NCI-H1105 (cell line): Measurements from ENCODE around the gene RBM20.
"Not testable (repeated sequence)": the region's sequence is repeated elsewhere in the genome, so short reads cannot be mapped to it uniquely, and the experiment has no call there.

Experiments
- DNase-seq: peaks from one replicate; lab custom pipeline; 2025; lab: John Stamatoyannopoulos, UW

RBM20 gene

DNA sequence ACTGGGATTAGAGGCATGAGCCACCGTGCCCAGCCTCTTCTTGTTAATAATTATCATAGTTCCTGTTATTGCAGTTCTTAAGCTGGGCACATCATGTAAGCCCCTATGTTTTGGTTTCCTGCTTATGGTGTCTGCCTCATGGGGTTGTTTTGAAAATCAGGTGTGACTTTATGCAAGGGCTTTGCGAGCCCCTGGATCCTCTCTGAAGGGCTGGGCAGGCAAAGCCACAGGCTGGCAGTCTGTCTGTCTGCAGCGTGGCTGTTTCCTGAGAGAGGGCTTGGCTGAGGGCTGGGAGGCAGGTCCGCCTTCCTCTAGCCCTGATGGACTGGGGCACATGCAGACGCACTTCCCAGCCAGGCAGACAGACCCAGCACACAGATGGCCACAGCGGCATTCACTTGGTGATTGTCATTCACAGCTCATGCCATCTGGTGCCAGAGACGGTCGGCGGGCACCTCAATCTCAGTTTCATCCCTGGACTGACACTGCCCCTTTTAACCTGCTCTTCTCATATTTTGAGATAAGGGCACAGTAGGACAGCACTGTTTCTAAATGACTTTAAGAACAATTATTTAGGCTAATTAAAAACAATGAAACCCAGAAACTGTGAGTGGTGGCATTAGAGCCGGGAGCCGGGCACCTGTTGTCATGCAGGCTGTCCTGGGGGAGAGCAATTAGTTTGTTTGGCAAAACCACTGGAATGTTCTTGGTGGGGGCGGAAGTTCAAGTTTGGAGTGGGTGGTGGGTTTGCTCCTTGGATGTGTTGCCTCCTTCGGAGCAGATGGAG, 35.5 kb downstream of the RBM20 start:
- no peak for DNase-seq

DNA sequence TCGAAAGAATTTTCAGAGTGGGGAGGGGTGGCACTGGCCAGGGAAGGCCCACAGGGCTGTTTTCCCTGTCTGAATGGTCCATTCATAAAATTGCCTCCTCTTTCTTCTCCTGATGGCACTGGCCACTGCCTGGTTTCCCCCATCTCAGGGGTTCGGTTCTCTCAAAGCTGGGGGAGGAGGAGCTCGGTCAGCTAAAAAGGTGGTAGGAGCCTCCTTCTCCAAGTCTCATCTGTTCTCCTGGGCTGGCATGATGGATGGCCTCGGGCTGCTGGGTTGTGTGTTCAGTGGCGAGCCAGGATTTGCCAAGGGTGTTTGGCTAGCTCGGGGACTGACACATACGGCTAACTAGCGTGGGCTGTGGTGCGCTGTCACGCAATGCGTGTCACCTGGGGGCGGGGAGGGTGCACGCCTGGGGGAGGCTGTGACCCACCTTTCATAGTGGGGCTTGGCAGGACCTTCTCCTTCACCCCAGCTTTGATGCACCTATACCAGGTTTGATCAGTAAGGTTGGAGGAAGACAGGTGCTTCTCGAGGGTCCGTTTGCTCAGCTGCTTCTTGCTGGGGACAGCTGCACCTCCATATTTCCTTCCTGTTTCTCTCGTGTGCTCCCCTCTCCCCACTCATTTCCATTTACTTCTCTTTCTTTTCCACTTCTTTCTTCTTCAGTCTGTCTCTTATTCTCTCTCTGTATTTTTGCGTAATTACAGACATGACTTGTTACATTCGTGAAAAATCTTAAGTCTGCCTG, 36.3 kb downstream of the RBM20 start:
- no peak for DNase-seq

DNA sequence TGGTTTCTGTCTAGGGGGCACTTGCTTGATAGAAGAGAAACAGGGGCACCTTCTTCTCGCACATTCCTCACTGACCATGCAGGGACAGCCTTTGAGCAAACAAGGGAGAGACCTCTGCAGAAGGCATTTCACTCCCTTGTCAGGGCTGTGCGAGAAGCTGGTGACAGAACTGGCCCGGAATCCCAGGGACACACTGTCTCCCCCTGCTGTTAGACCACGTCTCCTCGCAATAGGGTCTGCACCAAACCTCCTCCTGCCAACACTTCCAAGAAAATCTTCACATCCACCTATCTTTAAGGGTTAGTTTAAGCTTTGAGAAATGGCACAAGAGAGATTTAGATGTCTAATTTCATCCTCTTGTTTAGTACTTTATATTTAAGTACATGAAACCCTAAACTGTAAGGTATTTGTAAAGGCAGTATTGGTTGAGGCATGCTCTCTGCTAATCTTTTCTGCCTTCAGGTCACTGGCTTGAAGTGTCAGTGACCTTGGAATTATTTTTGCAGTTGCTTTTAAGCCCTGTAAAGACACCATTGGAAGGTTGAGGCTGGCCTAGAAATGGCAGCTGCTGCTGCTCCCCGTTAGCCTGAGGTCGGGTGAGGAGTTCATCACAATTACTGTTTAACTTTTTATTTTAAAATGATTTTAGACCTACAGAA, 37.0 kb downstream of the RBM20 start:
- no peak for DNase-seq

DNA sequence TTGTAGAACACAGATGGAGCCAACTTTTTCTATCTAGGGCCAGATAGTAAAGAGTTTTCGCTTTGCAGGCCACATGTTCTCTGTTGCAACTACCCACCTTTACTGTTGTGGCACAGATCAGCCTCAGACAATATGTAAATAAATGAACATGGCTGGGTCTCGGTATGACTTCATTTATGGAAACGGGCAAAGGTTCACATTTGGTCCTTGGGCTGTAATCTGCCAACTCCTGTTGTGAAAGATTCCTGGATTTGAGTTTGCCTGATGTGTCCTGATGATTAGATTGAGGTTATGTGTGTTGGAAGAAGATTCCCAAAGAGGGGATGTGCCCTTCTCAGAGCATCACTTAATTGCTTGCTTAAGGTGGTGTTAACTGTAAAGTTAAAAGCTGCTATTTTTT, 38.2 kb downstream of the RBM20 start:
- no peak for DNase-seq

DNA sequence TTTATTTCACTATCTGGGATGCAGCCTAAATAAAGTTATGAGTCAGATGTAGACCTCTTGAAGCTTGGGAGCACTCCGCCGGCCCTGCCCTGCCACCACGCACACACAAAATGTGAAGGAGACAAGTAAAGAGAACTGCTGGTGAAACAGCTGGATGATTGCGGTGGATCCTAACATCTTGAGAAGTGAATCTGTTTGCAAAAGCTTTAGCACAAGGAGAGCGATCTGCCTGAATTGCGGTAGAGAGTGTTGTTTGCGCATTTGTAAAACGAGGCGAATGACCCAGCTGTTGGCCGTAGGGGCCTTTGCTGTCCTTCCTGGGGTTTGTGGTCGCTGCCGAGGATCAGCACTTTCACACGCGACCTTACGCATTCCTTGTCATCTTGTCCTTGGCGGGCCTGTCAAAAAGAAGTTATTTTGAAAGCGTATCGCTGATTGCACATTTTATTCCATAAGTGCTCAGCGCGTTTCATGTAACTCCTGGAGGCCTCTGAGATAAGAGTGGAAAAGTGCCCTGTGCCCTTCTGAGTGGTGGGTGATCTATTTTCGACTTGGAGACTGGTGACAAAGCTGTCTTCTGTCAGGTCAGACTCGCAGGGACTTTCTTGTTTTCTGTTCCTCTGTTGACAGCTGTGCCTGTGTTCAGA, 40.8 kb downstream of the RBM20 start:
- DNase-seq, result no peak

DNA sequence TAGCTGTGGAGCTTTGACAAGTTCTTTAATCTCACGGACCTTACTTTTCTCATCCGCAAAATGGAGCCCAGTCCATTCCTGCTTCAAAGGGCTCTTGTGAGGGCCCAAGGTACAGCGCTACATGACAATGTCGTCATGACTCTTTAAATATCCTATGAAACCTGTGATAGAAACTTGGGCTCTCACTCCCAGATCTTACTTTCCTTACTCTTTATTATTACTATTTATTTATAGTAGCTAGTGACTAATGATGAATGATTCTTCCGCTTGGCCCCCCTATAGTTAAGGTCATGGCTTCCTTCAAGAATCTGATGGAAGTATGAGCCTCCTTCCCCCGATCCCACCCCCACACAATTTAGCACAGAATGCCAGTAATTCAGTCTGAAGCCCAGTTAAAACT, 41.9 kb downstream of the RBM20 start:
- no peak for DNase-seq

DNA sequence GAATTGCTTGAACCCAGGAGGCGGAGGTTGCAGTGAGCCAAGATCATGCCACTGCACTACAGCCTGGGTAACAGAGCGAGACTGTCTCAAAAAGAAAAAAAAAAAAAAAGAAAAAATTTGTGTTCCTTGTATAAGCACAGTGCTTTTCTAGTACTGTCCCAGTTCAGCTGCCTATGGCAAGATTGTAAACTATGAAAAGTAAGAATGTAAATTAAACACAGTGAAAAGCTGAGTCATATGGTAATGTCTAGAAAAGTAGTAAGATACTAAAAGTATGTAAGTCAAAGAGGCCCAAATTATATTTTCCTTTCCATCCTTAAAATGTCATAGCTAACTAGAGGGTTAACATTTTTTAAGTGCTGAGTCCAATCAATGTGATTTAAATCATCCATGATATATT, 42.8 kb downstream of the RBM20 start:
- no peak for DNase-seq

DNA sequence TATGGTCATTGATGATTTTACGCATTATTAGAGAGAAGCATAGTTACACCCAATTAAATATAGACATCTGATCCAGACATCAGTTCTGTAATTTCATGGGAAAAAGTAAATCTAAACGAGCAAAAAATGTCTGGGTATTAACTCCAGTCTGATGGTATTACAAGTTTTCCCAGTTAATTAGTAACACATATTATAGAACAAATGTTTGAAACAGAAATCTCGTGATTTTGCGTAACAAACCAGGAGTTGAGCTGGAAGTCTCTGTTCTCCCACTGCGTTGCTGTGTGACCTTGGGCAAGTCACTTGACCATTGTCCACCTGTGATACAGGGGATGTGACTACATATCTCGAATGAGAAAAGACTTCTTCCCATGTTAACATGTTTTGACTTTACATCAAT, 43.3 kb downstream of the RBM20 start:
- no peak for DNase-seq

DNA sequence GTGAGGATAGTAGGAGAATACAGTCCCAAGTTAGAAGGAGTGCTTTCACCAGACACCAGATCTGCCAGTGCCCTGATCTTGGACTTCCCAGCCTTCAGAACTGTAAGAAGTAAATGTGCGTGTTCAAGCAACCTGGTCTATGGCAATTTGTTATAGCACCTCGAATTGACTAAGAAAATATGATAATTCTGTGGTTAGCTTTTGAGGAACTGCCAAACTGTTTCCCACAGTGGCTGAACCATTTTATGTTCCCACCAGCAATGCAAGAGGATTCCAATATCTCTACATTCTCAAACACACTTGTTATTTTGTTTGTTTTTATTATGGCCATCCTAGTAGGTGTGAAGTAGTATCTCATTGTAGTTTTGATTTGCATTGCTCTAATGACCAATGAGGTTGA, 47.0 kb downstream of the RBM20 start:
- DNase-seq, result no peak

DNA sequence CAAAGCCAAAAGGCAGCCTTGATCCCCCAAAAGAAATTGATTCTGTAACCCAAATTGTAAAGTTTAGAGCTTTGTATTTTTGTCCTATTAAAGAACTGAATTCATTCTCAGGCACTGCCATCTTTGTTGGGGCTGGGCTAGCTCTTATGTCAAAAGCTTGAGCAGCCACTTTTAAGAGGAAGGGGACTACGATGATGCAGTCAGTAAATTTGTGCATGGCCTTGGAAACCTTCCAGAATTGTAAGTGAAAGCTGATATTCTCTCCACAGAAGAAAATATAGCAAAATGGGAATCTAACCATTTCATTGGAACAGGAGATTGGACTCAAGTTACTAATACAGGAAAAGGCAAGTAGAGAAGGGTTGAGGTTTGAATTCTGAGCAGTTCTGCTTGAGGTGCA, 50.1 kb downstream of the RBM20 start:
- no peak for DNase-seq

DNA sequence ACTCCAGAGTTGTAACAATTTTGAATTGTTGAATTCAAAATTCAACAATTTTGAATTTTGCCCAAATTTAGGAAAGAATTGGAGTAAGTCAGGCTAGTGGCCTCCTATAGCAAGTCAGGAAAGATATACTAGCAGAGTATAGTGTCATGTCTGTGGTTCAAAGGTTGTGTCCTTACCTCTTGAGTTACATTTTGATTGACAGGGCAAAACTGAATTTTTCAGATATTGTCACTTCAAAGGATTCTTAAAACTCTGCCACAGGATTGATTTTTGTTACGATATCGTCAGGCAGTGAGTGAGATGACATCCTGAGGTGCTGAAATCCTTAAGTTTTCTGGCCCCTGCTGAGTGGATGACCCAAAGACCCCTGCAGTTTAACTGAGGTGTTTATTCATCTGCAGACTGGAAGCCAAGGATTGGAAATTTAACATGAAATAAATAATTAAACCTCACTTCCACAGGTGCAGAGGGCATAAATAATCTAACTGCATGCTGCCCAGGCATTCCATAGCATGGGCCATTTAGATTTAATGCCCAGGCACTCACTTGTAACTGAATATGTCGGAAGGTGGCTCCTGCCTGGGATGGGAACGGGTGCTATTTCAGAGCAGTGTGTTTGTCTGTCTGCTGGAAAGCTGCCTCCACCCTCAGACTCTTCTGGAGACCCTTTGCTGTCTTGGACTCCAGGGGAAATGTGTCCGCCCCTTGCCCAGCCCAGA, 50.8 kb downstream of the RBM20 start:
- DNase-seq, result no peak

DNA sequence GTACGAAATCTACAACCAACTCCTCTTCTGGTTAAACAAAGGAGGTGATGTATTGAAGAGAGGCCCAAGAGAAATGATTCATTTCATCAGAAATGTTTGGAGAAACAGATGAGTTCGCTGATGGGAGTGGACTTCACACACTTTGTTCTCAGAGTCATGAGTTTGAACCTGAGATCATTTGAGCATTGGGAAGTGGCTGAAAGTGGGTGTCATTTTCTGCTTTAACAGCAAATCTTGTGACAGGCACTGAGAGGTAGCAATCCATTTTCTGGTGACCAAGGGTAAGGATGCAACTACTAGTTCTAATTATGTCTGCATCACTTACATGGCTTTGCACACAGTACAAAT, 51.4 kb downstream of the RBM20 start:
- no peak for DNase-seq

DNA sequence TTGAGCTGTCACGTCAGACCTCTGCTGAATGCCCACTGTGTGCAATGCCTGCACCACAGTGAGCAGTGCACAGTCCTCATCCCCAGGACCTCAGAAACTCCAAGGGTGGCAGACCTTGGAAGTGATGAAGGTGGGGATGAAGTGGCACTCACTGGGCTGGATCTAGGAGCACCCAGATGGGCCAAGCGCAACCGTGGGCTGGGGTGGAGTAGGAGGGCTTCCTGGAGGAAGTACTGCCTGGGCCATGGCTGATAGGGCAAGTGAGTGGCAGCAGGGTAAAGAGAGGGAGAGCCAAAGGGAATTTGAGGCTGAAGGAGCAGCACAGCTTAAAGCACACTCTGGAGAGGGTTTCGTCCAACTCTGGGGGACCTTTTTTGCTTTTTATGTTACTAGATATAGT, 52.3 kb downstream of the RBM20 start:
- no peak for DNase-seq

DNA sequence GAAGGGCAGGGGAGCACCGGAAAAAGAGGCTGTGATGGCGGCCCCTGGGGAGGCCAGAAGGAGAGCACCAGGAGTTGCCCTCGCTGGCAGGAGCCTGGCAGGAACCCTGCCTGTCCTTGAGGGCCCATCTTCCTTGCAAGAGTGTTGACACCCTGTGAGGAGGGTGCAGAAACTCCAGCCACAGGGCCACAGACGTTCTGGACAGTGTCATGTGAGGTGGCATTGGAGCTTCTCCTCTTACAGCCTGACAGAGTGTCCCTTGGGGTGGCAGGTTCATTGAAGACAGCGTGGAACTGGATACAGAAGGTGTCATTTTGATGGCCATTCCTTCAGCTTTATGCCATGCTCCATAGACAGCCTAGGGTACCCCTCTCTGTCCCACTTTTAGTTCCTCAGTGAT, 54.2 kb downstream of the RBM20 start:
- no peak for DNase-seq

DNA sequence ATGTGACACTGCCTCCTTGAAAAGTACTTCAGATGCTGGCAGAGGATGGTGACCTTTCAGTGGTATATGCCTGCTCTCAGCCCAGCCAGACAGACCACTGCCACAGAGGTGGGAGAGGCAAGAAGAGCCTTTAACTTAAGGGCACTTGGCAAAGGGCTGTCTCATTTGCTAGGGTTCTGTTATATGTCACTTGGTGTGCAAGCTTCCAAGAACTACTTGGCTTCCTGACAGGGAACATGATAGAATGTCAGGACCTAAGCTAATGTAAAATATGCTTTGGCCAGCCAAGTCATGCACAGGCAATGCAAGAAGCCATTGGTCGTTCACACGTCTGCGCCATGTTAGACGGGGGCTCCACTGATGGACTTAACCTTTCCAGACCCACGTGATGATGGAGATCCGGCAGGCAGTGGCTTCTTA, 54.7 kb downstream of the RBM20 start:
- DNase-seq, result no peak

DNA sequence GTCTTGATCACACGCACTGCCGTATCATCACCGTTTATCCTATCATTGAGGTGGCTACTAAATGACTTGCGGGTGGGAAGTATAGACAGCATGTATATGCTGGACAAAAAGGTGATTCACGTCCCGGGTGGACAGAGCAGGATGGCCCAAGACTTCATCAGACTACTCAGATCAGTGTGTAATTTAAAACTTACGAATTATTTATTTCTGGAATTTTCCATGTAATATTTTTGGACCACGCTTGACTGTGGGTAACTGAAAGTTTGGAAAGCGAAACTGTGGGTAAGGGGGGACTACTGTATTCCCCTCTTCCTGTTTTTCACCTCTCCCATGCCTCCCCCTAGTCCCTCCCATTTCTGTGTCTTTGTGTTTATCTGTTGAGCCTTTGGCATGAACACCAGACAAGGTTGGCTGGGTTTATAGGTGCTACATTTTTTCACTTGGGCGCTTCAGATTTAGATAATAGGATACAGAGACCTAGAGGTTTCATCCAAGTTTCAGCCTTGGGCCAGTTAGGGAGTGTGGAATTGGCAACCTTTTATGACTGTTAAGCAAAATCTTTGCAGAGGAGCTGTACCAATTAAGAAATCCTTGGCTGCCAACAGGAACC, 55.8 kb downstream of the RBM20 start:
- DNase-seq, result no peak

DNA sequence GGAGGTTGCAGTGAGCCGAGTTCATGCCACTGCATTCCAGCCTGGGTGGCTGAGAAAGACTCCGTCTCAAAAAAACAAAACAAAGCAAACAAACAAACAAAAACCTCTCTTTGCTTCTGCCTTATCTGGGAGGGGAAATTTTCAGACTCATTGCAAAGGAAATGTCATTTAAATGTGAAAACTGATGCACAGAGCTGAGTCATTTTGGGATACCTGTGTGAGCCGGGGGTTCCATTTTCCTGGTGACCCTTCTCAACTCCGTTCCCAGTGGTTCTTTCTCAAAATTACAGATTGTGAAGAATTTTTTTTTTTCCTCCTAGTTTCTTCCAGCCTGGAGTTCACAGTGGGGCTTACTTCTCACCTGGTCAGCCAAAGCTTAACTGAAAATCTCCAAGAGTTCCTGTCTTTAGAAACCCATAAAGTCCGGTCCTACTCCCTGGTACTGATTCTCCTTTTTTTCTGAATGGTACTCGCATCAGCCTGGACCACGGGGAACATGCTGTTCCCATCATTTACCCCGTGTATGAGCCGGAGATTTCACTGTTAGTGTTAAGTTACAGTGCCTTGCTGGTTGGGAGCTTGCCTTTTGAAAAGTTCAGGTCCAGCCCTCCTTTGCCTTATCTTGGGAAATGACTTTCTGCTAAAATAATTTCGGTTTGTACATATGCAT, 56.9 kb downstream of the RBM20 start:
- no peak for DNase-seq

DNA sequence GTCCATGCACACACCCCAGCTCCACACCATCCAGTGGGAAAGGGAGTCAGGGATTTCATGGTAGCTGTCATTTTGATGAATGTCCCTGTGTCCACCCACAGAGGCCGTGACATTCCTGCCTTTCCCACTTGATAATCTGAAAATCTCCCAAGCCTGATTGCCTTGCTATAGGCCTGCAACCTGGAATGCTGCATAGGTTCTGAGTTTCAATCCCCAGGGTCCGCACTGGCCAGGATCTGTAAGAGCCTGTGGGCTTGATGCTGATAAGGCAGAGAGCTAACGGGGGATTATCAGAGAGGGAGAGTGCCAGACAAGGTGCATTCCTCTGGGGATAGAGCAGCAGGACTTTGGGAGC, 57.5 kb downstream of the RBM20 start:
- no peak for DNase-seq

DNA sequence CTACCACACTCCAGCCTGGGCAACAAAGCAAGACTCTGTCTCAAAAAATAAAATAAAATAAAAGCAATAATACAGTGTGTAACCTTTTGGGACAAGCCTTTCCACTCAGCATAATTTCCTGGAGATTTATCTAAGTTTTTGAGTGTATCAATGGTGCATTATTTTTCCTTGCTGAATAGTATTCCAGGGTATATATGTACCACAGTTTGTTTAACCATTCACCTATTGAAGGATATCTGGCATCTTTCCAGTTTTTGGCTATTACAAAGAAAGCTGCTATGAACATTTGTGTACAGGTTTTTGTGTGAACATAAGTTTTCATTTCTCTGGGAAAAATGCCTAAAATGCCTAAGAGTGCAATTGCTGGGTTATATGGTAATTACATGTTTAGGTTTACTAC, 59.9 kb downstream of the RBM20 start:
- DNase-seq, result no peak

DNA sequence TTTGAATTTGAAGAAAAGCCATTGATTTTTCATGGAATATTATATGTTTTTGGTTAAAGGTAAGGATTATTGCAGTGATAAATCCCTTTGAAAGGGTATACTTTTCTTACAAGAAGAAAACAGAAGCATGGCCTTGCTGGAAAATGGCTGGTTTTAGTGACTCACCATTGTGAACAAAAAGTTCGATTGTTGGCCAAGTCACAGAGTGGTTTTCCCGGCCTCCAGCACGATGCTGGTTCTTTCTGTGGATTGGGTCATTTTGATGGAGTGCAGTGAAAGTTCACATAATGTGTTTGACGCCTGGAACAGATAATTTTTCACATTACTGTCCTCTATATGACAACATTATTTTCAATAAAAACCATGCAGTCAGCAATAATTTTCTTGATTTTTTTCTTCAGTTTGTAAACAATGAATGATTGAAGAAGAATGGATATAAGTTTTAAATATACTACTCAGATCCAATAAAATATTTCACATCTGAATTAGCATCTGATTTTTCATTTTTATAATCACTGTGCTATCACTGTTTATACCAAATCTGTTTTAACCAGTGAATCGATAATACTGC, 60.9 kb downstream of the RBM20 start:
- no peak for DNase-seq

DNA sequence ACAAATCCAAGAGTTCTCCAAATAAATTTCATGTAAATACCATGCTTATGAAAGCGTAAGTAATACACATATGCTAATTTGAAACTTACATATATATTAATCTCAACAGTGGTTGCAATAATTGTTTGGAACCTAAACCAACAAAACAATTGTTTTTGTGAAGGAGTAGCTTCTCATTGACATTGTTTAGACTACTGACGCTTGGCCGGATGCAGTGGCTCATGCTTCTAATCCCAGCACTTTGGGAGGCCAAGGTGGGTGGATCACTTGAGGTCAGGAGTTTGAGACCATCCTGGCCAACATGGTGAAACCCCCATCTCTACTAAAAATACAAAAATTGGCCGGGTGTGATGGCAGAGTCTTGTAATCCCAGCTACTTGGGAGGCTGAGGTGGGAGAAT, 61.5 kb downstream of the RBM20 start:
- DNase-seq, result not testable (repeated sequence)
